ENCODE data around the gene SPRN. TPM values are rescaled to one million over a fixed set of nuclear protein-coding genes. Genes with fewer than 3 reads are reported as not detected.
"Not testable (repeated sequence)": the region's sequence is repeated elsewhere in the genome, so short reads cannot be mapped to it uniquely, and the experiment has no call there.

SPRN gene
- total and polyA plus RNA-seq, 8 donors: 0.18 to 5.2 TPM; not detected in 6

GRCh38 chr10:133438711-133439273 lies 14.4 kb upstream of the SPRN start:
- WGBS, 5 donors: 67 to 86% (median 77%) methylated on average over 11 of the region's 11 CpGs
- DNase-seq: peak in 1 of 2 donors; percentile 23

GRCh38 chr10:133432789-133433188 lies 8.4 kb upstream of the SPRN start:
- 67 to 82% (median 75%) methylated on average over 2 to 6 of the region's 25 CpGs; no CpG with 5 or more reads in 2 of the 5 donors for WGBS, 5 donors
- H3K36me3 ChIP-seq: not testable (repeated sequence)

More at GRCh38 chr10:133438711-133439273, 14.4 kb upstream of the SPRN start:
- no peak for TF ChIP-seq POLR2A (IDR thresholded peaks at IDR 0.05)
- TF ChIP-seq POLR2AphosphoS5 (IDR thresholded peaks at IDR 0.05): no peak
- no peak for TF ChIP-seq EP300 (IDR thresholded peaks at IDR 0.05)
- TF ChIP-seq CTCF (IDR thresholded peaks at IDR 0.05): peak in 2 of 7 experiments; percentile 3 to 6
- intact Hi-C loops (cut with DNase I; ENCODE audit: low total_unique reads): no loop called here
- H3K4me3 ChIP-seq: no peak overlapping the region
- no peaks in the 10 kb centered on the region for H3K9me3 ChIP-seq
- no peaks in the 10 kb centered on the region for H3K36me3 ChIP-seq
- no peaks in the 10 kb centered on the region for H3K4me1 ChIP-seq
- no peaks in the 10 kb centered on the region for H3K27me3 ChIP-seq
- no peak overlapping the region for H3K27ac ChIP-seq

GRCh38 chr10:133431888-133432613 lies 7.6 kb upstream of the SPRN start:
- H3K27ac ChIP-seq; H3K4me1 ChIP-seq; DNase-seq; intact Hi-C loops (cut with DNase I; ENCODE audit: low total_unique reads); H3K27me3 ChIP-seq; H3K36me3 ChIP-seq; H3K9me3 ChIP-seq; H3K4me3 ChIP-seq: not testable (repeated sequence)
- 47 to 75% (median 56%) methylated on average over 1 to 6 of the region's 9 CpGs for WGBS, 5 donors

More at GRCh38 chr10:133432789-133433188, 8.4 kb upstream of the SPRN start:
- H3K9me3 ChIP-seq; H3K4me3 ChIP-seq; H3K27ac ChIP-seq; H3K27me3 ChIP-seq; DNase-seq; intact Hi-C loops (cut with DNase I; ENCODE audit: low total_unique reads); H3K4me1 ChIP-seq: not testable (repeated sequence)

- intact Hi-C loops (cut with DNase I; ENCODE audit: low total_unique reads): not testable (repeated sequence)
Observed at GRCh38 chr10:133429571-133429970, 5.1 kb upstream of the SPRN start.

GRCh38 chr10:133424102-133424501 lies 323 bp downstream of the SPRN start:
- H3K4me1 ChIP-seq: peaks cover 7 to 11% (median 10%) of the 10 kb centered on the region in 4 donors
- intact Hi-C loops (cut with DNase I; ENCODE audit: low total_unique reads); H3K9me3 ChIP-seq; H3K4me3 ChIP-seq; DNase-seq; H3K27ac ChIP-seq: not testable (repeated sequence)
- 0% methylated on average over 3 of the region's 46 CpGs; no CpG with 5 or more reads in 4 of the 5 donors for WGBS, 5 donors
- peaks cover 10 to 25% (median 24%) of the 10 kb centered on the region in 4 donors for H3K36me3 ChIP-seq
- peaks cover 0 to 38% (median 14%) of the 10 kb centered on the region in 3 donors for H3K27me3 ChIP-seq

More at GRCh38 chr10:133429571-133429970, 5.1 kb upstream of the SPRN start:
- not testable (repeated sequence) for H3K36me3 ChIP-seq, H3K4me3 ChIP-seq, DNase-seq, H3K4me1 ChIP-seq, H3K27ac ChIP-seq, H3K27me3 ChIP-seq, H3K9me3 ChIP-seq
- WGBS, 5 donors: 78 to 90% (median 83%) methylated on average over 4 of the region's 4 CpGs

GRCh38 chr10:133422807-133423771 lies 1.3 kb downstream of the SPRN start:
- H3K36me3 ChIP-seq: peaks cover 15 to 35% (median 34%) of the 10 kb centered on the region in 4 donors
- WGBS, 5 donors: 10 to 31% (median 17%) methylated on average over 29 to 88 of the region's 88 CpGs
- H3K4me1 ChIP-seq: peaks cover 7 to 11% (median 10%) of the 10 kb centered on the region in 4 donors
- intact Hi-C loops (cut with DNase I; ENCODE audit: low total_unique reads): no loop called here
- H3K4me3 ChIP-seq: peak overlapping the region in 3 of 4 donors; percentile 11 to 29 (median 24)
- TF ChIP-seq POLR2AphosphoS5 (IDR thresholded peaks at IDR 0.05) (no peak), POLR2A (IDR thresholded peaks at IDR 0.05) (no peak), EP300 (IDR thresholded peaks at IDR 0.05) (no peak), CTCF (IDR thresholded peaks at IDR 0.05) (no peak)
- H3K27ac ChIP-seq: no peak overlapping the region
- DNase-seq: peak; percentile 22 to 49
- peaks cover 0 to 43% (median 14%) of the 10 kb centered on the region in 3 donors for H3K27me3 ChIP-seq
- H3K9me3 ChIP-seq: no peaks in the 10 kb centered on the region

Measured in stomach (tissue), 9 donors.